GDM1 (cell line): Measurements from ENCODE around the gene NEMF.
"Not testable (repeated sequence)": the region's sequence is repeated elsewhere in the genome, so short reads cannot be mapped to it uniquely, and the experiment has no call there.

ENCODE experiments used
- DNase-seq: peaks from one replicate; lab custom pipeline; 2025; lab: John Stamatoyannopoulos, UW

The NEMF gene

GRCh38 chr14:49745191-49745590, 107.4 kb downstream of the NEMF start:
- DNase-seq = no peak

DNA sequence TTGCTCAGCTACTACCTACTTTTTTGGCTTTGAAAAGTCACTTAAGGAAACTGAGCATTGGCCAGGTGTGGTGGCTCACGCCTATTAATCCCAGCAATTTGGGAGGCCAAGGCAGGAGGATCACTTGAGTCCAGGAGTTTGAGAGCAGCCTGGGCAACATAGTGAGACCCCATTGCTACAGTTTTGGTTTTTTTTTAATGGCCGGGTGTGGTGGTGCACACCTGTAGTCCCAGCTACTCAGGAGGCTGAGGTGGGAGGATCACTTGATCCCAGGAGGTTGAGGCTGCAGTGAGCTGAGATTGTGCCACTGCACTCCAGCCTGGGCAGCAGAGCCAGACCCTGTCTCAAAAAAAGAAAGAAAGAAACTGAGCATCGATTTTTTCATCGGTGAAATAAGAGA, 116.9 kb downstream of the NEMF start:
- DNase-seq = not testable (repeated sequence)

DNA sequence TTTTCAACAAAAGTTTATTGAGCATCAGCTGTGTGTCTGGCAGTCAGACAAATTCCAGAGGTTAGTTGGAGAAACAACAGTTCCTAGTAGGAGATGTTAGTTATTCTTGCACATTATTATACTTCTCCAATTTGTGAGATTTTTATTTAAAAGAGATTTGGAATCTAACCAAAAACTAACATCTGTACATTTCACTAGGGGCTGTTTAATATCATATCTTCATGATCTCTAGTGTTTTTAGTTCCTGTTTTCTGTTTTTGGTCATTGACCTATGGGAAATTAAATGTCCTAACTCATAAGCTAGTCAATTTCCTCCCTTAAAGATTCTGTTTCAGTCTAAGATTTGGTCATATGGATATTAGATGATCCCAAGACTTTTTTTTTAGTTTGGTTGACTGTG, 118.8 kb downstream of the NEMF start:
- DNase-seq = no peak

DNA sequence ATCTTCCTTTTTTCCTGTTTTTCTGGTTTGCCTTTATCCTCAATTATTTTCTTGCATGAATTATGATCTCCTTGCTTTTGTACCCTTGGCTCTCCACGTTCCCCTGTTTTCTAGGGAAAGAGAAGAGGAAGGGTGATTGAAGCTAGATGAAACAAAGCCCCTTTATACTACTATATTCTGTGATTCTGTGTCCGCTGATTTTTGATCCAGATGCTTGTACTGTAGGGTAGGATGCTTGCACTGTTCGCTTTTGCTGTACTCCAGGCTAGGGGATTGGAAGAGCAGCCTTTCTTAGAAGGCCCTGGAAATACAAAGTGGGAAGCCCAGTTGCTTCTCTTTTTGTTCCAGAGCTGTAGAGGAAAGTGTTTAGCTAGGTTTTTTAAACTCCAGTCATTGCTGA, 119.7 kb downstream of the NEMF start:
- DNase-seq = no peak
